HG03039 (cell line): ENCODE results near the gene TTN.
"Not testable (repeated sequence)": the region's sequence is repeated elsewhere in the genome, so short reads cannot be mapped to it uniquely, and the experiment has no call there.

Experiments
- ATAC-seq: cut with Tn5 transposase; IDR thresholded peaks from one replicate; pipeline ENCODE4 v1.9.1; 2021; ENCODE audit warnings: mild to moderate bottlenecking, moderate library complexity; ENCODE audit not compliant: unreplicated experiment

TTN gene

GRCh38 chr2:178542569-178542968, 264.7 kb downstream of the TTN start:
- ATAC-seq: no peak

DNA sequence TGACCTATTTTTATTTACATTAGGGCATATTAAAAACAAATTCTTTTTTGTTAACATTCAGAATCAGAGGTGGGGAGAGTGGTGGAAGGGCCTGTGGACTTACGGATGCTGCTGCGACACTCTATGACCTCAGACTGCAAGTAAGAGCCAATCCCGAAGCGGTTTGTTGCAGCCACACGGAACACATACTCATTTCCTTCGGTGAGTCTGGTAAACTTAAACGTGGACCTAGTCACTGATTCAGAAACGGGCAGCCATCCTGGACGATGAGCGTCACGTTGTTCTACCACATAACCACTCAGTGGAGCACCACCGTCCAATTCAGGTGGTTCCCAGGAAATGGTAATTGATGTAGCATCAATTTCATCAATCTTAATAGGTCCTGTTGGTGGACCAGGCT, 265.1 kb downstream of the TTN start:
- no peak for ATAC-seq

DNA sequence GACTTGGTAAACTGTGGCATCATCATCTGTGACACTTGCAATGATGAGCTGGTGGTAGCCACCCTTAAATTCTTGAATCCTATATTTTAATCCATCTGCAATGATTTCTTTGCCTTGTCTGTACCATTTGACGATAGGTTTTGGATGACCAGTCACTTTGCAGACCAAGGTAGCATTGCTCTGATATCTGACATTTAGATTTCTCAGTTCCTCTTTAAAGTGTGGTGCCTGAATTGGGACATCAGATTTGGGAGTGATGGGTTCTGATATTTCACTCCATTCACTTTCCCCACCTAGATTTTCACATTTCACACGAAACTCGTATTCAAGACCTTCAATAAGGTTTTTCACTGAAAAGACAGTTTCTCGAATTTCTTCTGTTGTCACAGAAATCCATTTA, 271.2 kb downstream of the TTN start:
- no peak for ATAC-seq

- no peak for ATAC-seq
Observed at GRCh38 chr2:178531168-178531567, 276.1 kb downstream of the TTN start.

DNA sequence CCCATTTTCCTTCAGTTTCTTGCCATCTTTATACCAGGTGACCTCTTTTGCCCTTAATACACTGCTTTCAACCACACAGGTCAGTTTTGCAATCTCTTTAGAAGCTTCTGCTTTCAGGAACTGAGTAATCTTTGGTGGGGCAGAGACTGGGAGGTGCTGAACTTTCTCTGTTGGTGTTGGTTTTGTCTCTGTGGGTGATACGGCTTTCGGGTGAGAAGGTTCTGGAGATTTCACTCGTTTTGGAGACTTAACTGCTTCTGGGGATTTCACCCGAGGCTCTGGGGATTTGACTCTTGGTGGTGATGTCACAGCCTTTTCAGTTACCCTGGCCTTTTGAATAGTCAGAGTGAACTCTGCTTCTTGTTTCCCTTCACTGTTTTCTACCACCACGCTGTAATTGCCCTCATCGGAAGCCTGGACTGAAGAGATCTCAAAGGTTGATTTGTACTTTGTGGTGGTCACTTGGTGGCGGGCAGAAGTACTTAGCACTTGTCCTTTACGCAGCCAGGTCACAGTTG, 276.5 kb downstream of the TTN start:
- ATAC-seq: peak; percentile 98

GRCh38 chr2:178530131-178530530, 277.1 kb downstream of the TTN start:
- no peak for ATAC-seq

DNA sequence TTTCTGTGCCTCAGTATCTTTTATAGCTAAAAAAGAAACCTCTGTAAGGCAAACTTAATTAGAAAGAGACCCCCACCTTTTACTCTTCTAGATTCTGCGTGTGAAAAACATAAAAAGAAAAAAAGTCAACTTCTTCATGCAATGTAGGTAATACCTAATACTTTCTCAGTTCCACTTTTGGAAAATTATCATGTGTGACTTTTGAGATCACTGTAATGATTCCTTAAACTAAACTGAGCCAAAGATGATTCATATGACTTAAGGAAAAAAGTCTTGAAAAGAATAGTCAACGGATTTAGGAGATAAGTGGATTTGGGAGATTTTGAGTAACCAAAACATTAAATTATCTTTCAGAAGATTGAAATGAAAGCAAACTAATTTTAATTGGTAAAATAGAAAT, 278.0 kb downstream of the TTN start:
- no peak for ATAC-seq

DNA sequence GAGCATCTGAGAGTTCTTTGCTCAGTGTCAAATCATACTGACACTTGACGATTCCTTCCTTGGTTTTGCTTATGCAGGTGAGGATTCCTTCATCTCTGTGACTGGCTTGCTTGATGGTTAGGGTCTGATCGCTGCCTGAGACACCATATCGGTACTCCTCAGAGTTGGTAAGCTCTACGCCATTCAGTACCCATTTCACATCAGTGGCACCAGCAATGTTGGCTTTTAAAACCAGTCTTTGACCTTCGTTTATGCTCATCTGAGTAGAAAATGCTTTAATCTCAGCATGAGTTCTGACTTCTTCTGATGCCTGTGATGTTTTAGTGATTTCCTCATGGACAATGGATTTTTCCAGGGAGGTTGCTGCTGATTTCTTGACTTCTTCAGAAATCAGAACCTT, 278.6 kb downstream of the TTN start:
- ATAC-seq: no peak

GRCh38 chr2:178527592-178527991, 279.6 kb downstream of the TTN start:
- no peak for ATAC-seq

GRCh38 chr2:178526256-178526655, 281.0 kb downstream of the TTN start:
- no peak for ATAC-seq

- not testable (repeated sequence) for ATAC-seq
Observed at GRCh38 chr2:178525460-178525859, 281.8 kb downstream of the TTN start.

DNA sequence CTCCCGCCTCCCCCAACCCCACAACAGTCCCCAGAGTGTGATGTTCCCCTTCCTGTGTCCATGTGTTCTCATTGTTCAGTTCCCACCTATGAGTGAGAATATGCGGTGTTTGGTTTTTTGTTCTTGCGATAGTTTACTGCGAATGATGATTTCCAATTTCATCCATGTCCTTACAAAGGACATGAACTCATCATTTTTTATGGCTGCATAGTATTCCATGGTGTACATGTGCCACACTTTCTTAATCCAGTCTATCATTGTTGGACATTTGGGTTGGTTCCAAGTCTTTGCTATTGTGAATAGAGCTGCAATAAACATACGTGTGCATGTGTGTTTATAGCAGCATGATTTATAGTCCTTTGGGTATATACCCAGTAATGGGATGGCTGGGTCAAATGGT, 282.2 kb downstream of the TTN start:
- not testable (repeated sequence) for ATAC-seq

DNA sequence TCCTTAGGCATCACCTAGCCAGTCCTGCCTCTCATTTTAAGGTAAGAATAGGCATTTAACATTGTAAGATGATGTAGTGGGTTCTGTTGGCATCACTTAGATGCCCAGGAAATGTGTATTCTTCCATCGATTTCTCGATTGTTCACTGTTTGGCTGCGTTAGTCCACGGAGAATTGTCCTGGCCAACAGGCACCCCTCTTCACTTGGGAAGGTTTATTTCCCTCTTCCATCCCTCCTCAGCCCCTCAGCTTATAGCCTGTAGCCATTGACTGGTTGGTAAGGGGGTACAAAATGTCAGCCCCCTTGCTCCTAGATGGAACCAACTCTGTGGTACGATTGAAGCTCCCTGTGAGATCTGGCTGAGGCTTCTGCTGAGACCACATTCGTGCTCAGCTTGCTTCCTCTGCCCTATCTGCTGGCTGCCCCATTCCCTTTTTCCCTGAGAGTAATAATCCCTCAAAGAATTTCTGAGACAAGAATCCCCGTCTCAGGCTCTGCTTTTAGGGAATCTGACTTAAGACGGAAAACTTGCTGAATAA, 283.6 kb downstream of the TTN start:
- ATAC-seq: peak; percentile 5

DNA sequence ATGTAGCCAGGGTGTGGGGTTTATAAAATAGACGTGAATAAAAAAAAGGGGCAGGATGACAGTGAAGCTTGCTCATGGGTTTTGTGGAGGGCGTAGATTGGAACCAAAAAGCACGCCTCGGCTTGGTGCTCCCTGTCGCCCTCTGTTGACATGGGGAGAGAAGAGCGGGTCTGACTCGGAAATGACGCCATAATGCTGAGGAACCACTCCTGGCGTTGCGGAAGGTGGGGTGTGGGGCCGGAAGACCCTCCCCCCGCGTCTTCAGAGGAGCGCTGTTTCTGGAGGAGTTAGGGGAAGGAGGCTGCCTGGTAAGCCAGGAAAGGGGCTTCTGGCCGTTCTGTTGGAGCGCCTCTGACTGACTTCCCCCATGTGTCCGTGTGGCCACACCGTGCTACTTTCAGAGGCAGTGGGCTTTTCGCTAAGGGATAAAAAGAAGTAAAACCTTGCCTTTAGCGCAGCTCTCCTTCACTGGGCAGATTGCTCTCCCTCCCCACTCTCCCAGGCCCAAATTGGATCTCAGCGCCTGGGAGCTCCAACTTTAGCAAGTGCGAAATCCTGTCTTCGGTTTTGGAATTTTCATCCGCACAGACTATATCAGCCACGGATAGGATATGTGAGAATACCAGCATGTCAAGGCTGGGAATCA, 284.1 kb downstream of the TTN start:
- ATAC-seq: peak; percentile 94

DNA sequence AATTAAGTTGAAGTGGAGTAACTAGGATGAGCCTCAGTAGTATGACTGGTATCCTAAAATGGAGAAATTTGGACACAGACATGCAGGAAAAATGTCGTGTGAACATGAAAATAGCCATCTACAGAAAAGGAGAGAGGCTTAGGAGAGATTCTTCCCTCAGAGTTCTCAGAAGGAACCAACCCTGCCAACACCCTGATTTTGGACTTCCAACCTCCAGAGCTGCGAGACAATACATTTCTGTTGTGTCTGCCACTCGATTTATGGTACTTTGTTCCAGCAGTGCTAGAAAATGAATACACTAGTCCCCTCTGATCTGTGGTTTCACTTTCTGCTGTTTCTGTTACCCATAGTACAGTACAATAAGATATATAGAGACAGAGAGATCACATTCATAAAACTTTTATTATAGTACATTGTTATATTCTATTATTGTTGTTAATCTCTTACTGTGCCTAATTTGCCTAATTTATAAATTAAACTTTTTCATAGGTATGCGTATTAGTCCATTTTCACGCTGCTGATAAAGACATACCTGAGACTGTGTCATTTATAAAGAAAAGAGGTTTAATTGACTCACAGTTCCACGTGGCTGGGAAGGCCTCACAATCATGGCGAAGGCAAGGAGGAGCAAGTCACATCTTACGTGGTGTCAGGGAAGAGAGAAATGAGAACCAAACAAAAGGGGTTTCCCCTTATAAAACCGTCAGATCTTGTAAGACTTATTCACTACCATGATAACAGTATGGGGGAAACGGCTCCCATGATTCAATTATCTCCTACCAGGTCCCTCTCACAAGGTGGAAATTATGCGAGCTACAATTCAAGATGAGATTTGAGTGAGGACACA, 285.7 kb downstream of the TTN start:
- ATAC-seq: no peak

DNA sequence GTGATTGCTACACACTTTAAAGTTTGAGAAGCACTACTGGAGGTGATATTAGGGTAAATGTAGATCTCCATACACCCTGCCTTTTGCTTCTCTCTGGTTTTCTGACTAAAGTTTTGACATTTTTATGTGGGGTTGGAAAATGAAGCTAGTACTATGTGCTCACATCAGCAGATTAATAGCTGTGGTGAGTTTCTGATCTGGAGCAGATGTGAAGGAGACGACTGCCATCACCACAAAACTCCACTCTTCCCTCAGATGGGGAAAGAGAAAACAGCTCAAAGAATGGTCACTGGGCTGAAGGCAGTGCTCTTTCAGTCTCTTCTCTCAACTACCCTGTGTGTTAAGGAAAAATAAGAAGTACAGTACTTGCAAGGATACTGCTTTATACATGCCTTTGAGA, 289.7 kb downstream of the TTN start:
- ATAC-seq: no peak

- no peak for ATAC-seq
Observed at GRCh38 chr2:178514664-178515063, 292.6 kb downstream of the TTN start.

- no peak for ATAC-seq
Observed at GRCh38 chr2:178513876-178514275, 293.3 kb downstream of the TTN start.

GRCh38 chr2:178512484-178512883, 294.7 kb downstream of the TTN start:
- ATAC-seq: no peak

DNA sequence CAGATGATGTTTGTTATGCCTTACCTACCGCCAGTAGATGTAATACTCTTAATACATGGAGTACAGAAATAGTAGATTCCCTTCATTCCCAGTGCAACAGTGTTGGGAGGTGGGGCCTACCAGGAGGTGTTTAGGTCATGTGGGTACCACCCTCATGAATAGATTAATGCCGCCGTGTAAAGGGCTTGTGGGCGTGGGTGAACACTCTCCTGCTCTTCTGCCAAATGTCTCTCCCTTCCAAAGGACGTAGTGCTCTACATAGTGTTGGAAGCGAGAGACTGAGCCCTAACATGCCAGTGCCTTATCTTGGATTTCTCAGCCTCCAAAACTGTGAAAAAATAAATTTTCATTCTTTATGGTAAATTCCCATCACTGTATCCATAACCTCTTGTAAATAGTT, 296.8 kb downstream of the TTN start:
- ATAC-seq: no peak

DNA sequence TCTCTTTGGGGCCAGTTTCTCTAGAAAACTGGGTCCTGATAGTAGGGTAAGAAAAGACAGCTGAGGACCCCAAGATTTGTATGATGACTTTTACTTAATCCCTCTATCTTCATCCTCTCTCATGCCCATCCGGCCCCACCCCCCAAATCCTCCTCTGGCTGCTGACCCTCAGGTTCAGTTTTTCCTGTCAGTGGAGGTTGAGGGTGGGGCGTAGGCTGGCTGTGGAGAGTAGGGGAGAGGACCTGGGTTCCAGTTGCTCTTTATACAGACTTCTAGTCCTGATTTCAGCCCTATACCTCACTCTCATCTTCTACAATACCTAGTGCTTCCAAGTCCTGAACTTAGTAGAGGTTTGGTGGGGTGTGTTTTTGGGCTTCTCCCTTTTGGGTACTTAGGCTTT, 298.6 kb downstream of the TTN start:
- no peak for ATAC-seq

DNA sequence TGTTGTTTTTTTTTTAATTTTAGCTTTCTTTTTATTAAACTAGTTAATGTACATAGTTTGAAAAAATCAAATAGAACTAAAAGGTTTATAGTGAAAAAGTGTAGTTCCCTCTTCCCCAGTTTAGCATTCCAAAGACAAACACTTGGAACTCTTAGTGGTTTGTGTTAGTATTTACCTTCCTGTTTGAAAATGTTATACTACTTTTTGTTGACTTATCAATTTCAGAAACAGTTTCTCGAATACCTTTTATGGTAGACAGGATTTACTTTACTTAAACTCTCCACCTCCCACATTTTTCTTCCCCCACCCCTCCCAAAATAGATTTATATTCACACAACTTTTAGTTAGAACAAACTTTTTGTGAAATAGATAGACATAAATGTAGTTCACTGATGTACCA, 300.3 kb downstream of the TTN start:
- ATAC-seq: no peak
